Skeletal muscle satellite cell (primary cell): ENCODE data around the gene L2HGDH.

Experiments used
- H3K27me3 ChIP-seq: 2 replicates; pipeline ENCODE4 v1.7.0; 2013; ENCODE audit warnings: low read length; ENCODE audit not compliant: control insufficient read depth, insufficient read depth
- H3K36me3 ChIP-seq: 2 replicates; pipeline ENCODE4 v1.7.0; 2013; ENCODE audit warnings: mild to moderate bottlenecking, control low read depth, low read length; ENCODE audit not compliant: insufficient read depth
- H3K4me1 ChIP-seq: 2 replicates; pipeline ENCODE4 v1.7.0; 2013; ENCODE audit warnings: low read length; ENCODE audit not compliant: control insufficient read depth, insufficient read depth
- H3K4me2 ChIP-seq: 2 replicates; pipeline ENCODE4 v1.7.0; 2013; ENCODE audit warnings: mild to moderate bottlenecking, low read length
- H3K4me3 ChIP-seq: 2 replicates; pipeline ENCODE4 v1.7.0; 2013; ENCODE audit warnings: low read length
- H3K9ac ChIP-seq: 2 replicates; pipeline ENCODE4 v1.7.0; 2013; ENCODE audit warnings: mild to moderate bottlenecking, low read depth, low read length, moderate library complexity
- H3K9me3 ChIP-seq: replicated peaks from 2 replicates; pipeline ENCODE4 v1.7.0; 2013; ENCODE audit warnings: mild to moderate bottlenecking, control low read depth, low read length

Gene L2HGDH

DNA sequence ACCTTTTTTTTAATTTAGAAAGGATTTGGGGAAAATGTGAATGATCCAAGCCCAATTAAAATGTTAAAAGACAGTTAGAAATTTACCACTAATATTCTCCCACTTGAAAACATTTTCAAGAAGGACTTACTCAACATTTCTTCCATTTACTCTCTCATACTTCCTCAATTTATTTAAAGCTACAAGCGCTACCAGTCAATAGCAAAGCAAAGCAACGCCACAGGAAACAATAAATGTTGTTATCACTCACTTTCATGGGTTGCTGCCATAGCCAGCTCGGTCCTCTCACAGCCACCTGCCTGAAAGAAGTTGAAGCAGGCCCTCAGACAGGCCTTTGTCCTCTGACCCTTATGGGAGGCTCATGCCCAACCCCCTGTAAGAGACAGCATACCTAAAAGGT lies 74.6 kb downstream of the L2HGDH start:
- Histone ChIP-seq H3K4me3 (no peak overlapping the region), H3K9me3 (no peaks in the 10 kb centered on the region), H3K4me2 (no peak overlapping the region), H3K36me3 (no peaks in the 10 kb centered on the region), H3K9ac (no peak overlapping the region), H3K27me3 (no peaks in the 10 kb centered on the region), H3K4me1 (peaks cover under 1% of the 10 kb centered on the region)

DNA sequence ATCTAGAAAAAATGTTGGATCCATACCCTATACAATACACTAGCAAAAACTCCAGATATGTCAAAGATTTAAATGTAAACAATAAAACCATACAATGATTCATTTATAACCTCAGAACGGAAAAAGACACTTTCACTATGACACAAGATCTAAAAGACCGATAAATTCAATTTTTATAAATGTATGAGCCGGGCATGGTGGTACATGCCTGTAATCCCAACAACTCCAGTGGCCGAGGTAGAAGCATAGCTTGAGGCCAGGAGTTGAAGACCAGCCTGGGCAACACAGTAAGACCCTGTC lies 78.1 kb downstream of the L2HGDH start:
- Histone ChIP-seq H3K27me3 (no peaks in the 10 kb centered on the region), H3K9me3 (no peaks in the 10 kb centered on the region), H3K36me3 (no peaks in the 10 kb centered on the region), H3K4me2 (no peak overlapping the region), H3K9ac (no peak overlapping the region), H3K4me3 (no peak overlapping the region), H3K4me1 (peaks cover 13% of the 10 kb centered on the region)

DNA sequence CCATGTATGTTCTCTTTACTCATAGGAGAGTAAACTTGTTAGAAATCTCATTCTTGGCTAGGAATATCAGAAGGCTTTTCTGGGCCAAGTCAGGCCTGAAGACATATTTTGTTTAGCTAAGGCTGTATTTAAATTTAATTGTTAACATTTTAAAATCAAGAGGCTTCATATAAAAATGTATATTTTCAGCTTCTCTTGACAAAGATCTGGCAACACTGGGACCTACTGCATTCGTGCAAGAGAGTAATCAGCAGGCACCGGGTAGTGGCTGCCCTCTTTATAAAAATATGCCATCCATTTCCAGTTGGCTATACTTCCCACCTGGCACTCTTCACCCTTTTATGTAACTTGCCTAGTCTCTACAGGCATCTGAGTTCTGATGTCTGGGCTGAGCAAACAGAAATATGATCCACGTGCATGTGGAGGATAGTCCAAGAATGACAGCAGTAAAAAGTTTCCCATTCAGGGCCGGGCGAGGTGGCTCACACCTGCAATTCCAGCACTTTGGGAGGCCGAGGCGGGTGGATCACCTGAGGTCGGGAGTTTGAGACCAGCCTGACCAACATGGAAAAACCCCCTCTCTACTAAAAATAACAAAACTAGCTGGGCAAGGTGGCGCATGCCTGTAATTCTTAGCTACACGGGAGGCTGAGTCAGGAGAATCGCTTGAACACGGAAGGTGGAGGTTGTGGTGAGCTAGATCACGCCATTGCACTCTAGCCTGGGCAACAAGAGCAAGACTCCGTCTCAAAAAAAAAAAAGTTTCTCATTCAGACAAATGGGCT lies 78.7 kb downstream of the L2HGDH start:
- H3K4me1 ChIP-seq: peaks cover 13% of the 10 kb centered on the region
- H3K36me3 ChIP-seq: no peaks in the 10 kb centered on the region
- no peak overlapping the region for H3K4me3 ChIP-seq
- H3K27me3 ChIP-seq: no peaks in the 10 kb centered on the region
- no peaks in the 10 kb centered on the region for H3K9me3 ChIP-seq
- H3K9ac ChIP-seq: no peak overlapping the region
- no peak overlapping the region for H3K4me2 ChIP-seq

DNA sequence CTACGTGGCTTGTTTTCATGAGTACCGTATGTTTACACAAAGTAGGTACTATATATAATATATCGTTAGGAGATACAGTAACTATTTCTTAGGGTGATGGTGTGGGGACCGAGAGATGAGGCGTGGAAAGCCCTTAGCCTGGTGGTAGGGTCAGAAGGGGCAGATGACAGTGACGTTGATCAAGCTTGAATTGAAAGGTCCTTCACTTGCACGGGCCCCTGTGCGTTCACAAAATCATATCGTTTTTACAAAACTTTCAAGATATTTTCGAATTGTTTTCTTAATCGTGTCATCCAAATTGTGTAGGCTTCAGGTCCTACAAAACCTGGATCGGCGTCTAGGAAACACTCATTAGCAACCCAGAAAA lies 79.8 kb downstream of the L2HGDH start:
- H3K4me1 ChIP-seq: peaks cover 13% of the 10 kb centered on the region
- peak overlapping the region; percentile 97 for H3K4me3 ChIP-seq
- H3K4me2 ChIP-seq: peak overlapping the region; percentile 79
- no peaks in the 10 kb centered on the region for H3K36me3 ChIP-seq
- H3K9ac ChIP-seq: peak overlapping the region; percentile 90
- H3K27me3 ChIP-seq: no peaks in the 10 kb centered on the region
- H3K9me3 ChIP-seq: no peaks in the 10 kb centered on the region

DNA sequence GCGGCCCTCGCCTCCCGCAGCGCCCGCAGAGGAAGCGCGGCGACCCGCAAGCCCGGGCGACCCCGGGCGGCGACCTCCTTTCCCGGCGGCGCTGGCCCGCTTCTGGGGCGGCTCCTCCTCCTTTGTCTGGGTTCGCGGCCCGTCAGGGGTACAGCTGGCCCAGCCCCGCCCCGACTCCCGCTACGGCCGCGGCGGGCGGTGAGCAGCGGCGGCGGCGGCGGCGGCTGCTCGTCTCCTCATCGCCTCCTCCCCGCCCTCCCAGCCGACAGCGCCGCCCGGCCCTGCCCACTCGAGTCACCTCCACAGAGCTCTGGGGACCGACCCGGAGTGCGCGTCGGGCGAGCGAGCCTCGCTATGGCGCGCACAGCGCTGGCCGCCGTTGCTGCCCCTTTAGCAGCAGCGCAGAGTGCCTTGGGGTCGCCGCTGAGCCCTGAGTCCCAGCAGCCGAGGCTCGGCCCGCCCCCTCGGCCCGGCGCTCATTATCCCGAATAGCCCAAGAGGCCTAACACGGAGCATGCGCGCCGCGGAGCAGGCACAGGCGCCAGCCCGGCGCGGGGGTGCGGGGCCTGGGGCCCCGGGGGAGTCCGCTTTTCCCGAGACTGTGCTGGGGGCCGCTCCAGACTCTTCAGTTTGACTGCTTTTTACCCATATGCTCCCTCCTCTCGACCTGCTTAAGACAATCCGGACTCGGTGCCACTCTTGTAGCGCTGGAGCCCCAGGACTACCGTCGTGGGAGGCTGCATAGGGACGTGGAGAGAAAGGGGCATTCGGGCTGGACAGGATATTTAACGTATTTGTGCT lies 80.4 kb downstream of the L2HGDH start, which contains the start of gene SOS2:
Gene SOS2 (minus strand): TSS at position 104 of the 801 bp plus-strand sequence. CDS start 295 bp downstream, outside the sequence.
- Histone ChIP-seq H3K9ac (peak within 1 kb of the TSS; percentile 90), H3K36me3 (no peaks in the 10 kb centered on the region), H3K4me1 (peaks cover 13% of the 10 kb centered on the region), H3K9me3 (no peaks in the 10 kb centered on the region), H3K4me3 (peak within 1 kb of the TSS; percentile 97), H3K27me3 (no peaks in the 10 kb centered on the region), H3K4me2 (peak within 1 kb of the TSS; percentile 79)

DNA sequence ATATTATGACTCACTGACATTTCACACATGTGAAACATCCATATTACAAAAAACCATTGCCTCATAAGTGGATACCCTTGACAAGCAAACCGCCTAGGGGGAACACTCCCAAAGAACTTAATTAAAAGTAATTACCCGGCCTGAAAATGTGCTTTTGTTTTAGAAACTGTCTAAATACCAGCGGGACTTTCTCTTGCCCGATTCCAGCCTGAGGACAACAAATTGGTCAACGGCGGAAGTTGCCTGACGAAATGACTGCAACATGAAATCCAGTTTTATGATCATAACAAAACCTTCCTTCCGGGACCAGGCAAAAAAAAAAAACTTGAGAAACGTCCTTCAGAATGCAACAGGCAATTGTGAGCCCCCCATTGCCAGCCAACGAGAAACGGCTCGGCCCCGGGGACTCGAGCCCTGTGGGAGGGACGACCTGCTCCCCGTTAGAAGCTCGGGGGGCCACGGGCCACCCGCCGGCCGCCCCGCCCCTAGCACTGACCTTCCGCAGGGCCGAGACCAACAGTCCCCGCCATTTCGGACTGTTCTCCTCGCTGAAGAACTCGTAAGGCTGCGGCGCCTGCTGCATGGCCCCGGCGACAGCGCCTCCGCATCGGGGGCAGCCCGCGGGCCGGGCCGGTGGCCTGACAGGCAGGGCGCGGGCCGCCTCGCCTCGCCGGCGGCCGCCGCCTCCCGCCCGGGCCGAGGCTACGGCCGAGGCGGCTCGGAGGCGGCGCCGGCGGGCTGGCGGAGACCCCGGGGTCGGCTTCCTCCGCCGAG lies 81.1 kb downstream of the L2HGDH start:
- no peaks in the 10 kb centered on the region for H3K36me3 ChIP-seq
- peaks cover 20% of the 10 kb centered on the region for H3K4me1 ChIP-seq
- no peaks in the 10 kb centered on the region for H3K9me3 ChIP-seq
- H3K9ac ChIP-seq: peak overlapping the region; percentile 90
- H3K4me2 ChIP-seq: peak overlapping the region; percentile 79
- H3K4me3 ChIP-seq: peak overlapping the region; percentile 97
- no peaks in the 10 kb centered on the region for H3K27me3 ChIP-seq

DNA sequence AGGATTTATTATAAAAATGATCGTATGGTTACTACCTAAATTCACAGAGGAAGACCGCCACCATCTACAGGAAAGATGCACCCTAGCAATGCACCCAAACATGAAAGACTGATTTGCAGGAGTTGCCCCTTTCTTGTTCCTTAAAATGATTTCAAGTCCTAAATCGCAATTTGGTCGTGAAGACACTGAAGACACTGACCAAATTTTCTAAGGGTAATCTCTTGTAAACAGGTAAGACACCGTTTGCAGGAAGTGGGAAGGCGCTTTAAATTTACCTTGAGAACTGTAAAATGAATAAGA lies 81.7 kb downstream of the L2HGDH start:
- Histone ChIP-seq H3K9me3 (no peaks in the 10 kb centered on the region), H3K4me2 (peak overlapping the region; percentile 79), H3K27me3 (no peaks in the 10 kb centered on the region), H3K4me1 (peaks cover 24% of the 10 kb centered on the region), H3K4me3 (peak overlapping the region; percentile 97), H3K36me3 (no peaks in the 10 kb centered on the region), H3K9ac (peak overlapping the region; percentile 90)

DNA sequence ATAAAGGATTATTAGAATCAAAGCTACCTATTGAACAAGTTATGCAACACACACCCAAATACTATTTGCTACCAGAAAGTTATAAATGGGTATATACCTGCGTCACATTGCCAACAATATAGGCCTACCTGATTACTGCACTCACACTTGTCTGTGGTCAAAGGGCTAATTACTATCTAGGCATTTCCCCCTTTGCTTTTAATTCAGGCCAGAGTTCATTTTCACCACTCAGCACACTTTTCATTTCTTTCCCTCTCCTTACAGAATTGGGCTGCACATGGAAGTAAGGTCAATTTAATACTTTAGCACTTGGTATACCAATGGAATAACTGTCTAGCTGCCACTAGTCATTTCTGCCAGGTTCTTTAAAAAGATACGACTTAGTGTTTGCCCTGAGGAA lies 82.3 kb downstream of the L2HGDH start:
- peak overlapping the region; percentile 97 for H3K4me3 ChIP-seq
- peak overlapping the region; percentile 79 for H3K4me2 ChIP-seq
- H3K9ac ChIP-seq: peak overlapping the region; percentile 90
- H3K4me1 ChIP-seq: peaks cover 30% of the 10 kb centered on the region
- no peaks in the 10 kb centered on the region for H3K36me3 ChIP-seq
- no peaks in the 10 kb centered on the region for H3K9me3 ChIP-seq
- no peaks in the 10 kb centered on the region for H3K27me3 ChIP-seq

DNA sequence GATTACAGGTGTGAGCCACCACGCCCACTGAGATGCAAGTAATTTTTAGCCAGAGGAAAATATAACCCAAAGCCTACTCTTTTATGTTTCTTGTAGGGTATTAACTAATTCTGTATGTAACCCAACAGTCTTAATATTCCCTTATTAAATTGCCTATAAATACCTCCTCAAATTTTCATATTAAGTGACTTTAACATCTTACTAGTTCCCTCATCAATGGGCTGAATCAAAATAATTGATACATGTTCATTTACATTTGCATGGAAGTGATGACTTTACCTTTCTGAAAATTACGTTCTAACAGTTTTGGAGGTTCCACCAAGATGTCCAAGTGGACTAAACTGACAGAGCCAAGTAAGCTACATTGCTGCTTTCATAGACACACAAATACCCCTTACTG lies 83.7 kb downstream of the L2HGDH start:
- Histone ChIP-seq H3K9ac (no peak overlapping the region), H3K4me1 (peaks cover 30% of the 10 kb centered on the region)

DNA sequence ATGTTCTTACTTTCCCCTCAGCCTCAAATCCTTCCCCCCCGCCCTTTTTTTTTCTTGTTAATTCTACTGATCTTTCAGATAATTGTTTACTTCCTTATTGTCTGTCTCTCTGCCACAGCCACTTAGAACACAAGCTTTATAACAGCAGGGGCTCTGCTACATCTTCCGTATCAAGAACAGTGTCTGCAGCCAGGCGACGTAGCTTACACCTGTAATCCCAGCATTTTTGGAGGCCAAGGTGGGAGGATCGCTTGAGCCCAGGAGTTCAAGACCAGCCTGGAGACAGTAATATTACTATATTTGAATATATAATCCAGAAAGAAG lies 86.1 kb downstream of the L2HGDH start:
- no peaks in the 10 kb centered on the region for H3K36me3 ChIP-seq
- peak overlapping the region; percentile 55 for H3K9ac ChIP-seq
- peak overlapping the region; percentile 26 for H3K4me3 ChIP-seq
- H3K9me3 ChIP-seq: no peaks in the 10 kb centered on the region
- peaks cover 24% of the 10 kb centered on the region for H3K4me1 ChIP-seq
- H3K27me3 ChIP-seq: no peaks in the 10 kb centered on the region
- peak overlapping the region; percentile 77 for H3K4me2 ChIP-seq

More for the DNA sequence above, 83.7 kb downstream of the L2HGDH start:
- no peaks in the 10 kb centered on the region for H3K27me3 ChIP-seq
- no peak overlapping the region for H3K4me3 ChIP-seq
- no peak overlapping the region for H3K4me2 ChIP-seq
- no peaks in the 10 kb centered on the region for H3K36me3 ChIP-seq
- no peaks in the 10 kb centered on the region for H3K9me3 ChIP-seq

DNA sequence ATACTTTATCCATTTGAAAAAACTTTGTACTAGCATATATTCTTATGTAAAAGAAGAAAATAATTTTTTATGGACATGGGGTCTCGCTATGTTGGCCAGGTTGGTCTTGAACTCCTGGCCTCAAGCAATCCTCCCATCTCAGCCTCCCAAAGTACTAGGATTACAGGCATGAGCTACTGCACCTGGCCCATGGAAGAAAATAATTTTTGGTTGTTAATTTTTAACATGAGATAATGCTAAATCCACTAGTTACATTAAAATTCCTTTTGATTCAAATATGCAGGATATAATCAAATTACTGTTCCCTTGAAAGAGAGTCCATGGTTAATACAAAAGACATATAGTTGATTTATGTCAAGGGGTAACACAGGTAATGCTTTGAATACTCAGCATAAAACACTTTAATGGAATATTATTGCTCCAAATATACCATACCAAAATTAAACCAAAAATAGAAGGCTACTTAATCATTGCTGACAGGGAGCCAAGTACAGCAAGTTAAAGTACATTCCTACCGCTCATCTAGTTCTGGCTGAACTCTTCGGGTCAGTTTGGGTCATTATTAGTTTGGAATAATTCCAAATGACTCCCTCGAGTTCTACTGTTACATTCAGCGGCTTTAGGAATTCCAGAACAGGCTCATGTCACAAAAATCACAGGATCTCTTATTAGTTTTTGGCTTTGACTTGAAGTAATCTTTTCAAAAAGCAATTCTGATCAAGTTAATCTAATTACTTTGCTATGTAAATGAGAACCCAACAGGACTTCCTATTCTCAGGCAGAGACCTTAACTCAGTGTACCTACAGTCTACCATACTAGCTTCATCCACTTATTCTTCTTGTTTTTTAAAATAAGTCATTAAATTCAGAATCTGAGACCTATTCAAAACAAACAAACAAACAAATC lies 86.7 kb downstream of the L2HGDH start:
- Histone ChIP-seq H3K4me1 (peaks cover 24% of the 10 kb centered on the region), H3K9ac (peak overlapping the region; percentile 55), H3K27me3 (no peaks in the 10 kb centered on the region), H3K4me3 (peak overlapping the region; percentile 26), H3K36me3 (no peaks in the 10 kb centered on the region), H3K9me3 (no peaks in the 10 kb centered on the region), H3K4me2 (peak overlapping the region; percentile 77)
